ENCODE measurements around the gene RASSF3. TPM values are rescaled to one million over a fixed set of nuclear protein-coding genes. Genes with fewer than 3 reads are reported as not detected.

The RASSF3 gene
- total RNA-seq (2014; rRNA removed; shearing (Covaris generic)) (13.8 and 16.3 TPM in 2 replicates), total RNA-seq (2022) (49.9 and 50.8 TPM in 2 replicates), Bru-seq, nascent RNA (percentile 74 among the genes with signal in this experiment), BruChase-seq, experiment 1, labeled RNA remaining after a 6-hour chase (percentile 83 among the genes with signal in this experiment), BruChase-seq, experiment 2, labeled RNA remaining after a 2-hour chase (percentile 79 among the genes with signal in this experiment)
- long read RNA-seq, partial matches to known transcripts, result 0 of 2 reads
- long read RNA-seq, other reads (novel, unspliced or antisense), result 1 of 2 reads

GRCh38 chr12:64610079-64610659 is at the start of gene RASSF3:
Gene RASSF3, plus strand, starts transcription at chr12:64610495. Its CDS starts 138 bp downstream, at chr12:64610633.
- H3K4me1 ChIP-seq (ENCODE audit: insufficient read depth, low read length, poor library complexity, severe bottlenecking), result peaks cover 39% of the 10 kb centered on the region
- peaks cover 18% of the 10 kb centered on the region; the same call in 1 of the 2 replicates for H4K20me1 ChIP-seq (ENCODE audit: insufficient read depth, low read length)
- ChIA-PET POLR2A (interaction anchor here (0.8 to 2.9 kb wide), 16 partner anchors 9 to 146 kb away, joined by 3 to 19 read pairs (median 5); no protein-coding TSS in a partner anchor), CTCF (ENCODE audit: unreplicated experiment) (interaction anchor here (1.3 kb wide), 1 partner anchor 17 kb away, joined by 3 read pairs; no protein-coding TSS in a partner anchor)
- BruUV-seq (replicated peaks), result no TSS peak
- H3K27ac ChIP-seq (ENCODE audit: low read depth, low read length, poor library complexity, severe bottlenecking), result peak within 1 kb of the TSS; percentile 81
- no peaks in the 10 kb centered on the region for H3K9me2 ChIP-seq (ENCODE audit: insufficient read depth, low read length)
- intact Hi-C loops (cut with micrococcal nuclease; ENCODE audit: unreplicated experiment), result loop anchor here (2.0 kb wide), 3 partner anchors 89 to 205 kb away; partner anchors contain the start of genes GNS and XPOT
- H3K79me2 ChIP-seq (ENCODE audit: insufficient read depth, low read depth, low read length), result peaks cover 50% of the 10 kb centered on the region
- peak within 1 kb of the TSS; percentile 93 for H3K4me3 ChIP-seq (ENCODE audit: low read depth, low read length, poor library complexity, severe bottlenecking)
- peak; percentile 91 for DNase-seq (ENCODE audit: low spot score)
- peak within 1 kb of the TSS; percentile 92 for H3K4me2 ChIP-seq (ENCODE audit: low read length)
- TF ChIP-seq CTCF (conservative IDR thresholded peaks at IDR 0.05; ENCODE audit: low read length) (no peak), EZH2phosphoT487 (IDR thresholded peaks at IDR 0.05; ENCODE audit: borderline replicate concordance, low read depth, low read length) (no peak)
- H2AFZ ChIP-seq (ENCODE audit: low read length), result peak within 1 kb of the TSS; percentile 79
- H3K9me3 ChIP-seq (ENCODE audit: low read length), result no peaks in the 10 kb centered on the region
- peaks cover 21% of the 10 kb centered on the region for H3K36me3 ChIP-seq (ENCODE audit: insufficient read depth, low read length)

- no peak overlapping the region for H3K4me3 ChIP-seq (ENCODE audit: low read depth, low read length, poor library complexity, severe bottlenecking)
- no peaks in the 10 kb centered on the region for H4K20me1 ChIP-seq (ENCODE audit: insufficient read depth, low read length)
- CTCF ChIA-PET (ENCODE audit: unreplicated experiment), result no interaction called here
- TF ChIP-seq CTCF (conservative IDR thresholded peaks at IDR 0.05; ENCODE audit: low read length) (no peak), EZH2phosphoT487 (IDR thresholded peaks at IDR 0.05; ENCODE audit: borderline replicate concordance, low read depth, low read length) (no peak)
- H3K36me3 ChIP-seq (ENCODE audit: insufficient read depth, low read length), result no peaks in the 10 kb centered on the region
- H3K79me2 ChIP-seq (ENCODE audit: insufficient read depth, low read depth, low read length), result no peaks in the 10 kb centered on the region
- H3K9me2 ChIP-seq (ENCODE audit: insufficient read depth, low read length), result no peaks in the 10 kb centered on the region
- POLR2A ChIA-PET, result interaction anchor here (0.6 to 1.6 kb wide), 6 partner anchors 10 to 169 kb away, joined by 3 to 5 read pairs (median 3); no protein-coding TSS in a partner anchor
- no peak overlapping the region for H2AFZ ChIP-seq (ENCODE audit: low read length)
- no peaks in the 10 kb centered on the region for H3K4me1 ChIP-seq (ENCODE audit: insufficient read depth, low read length, poor library complexity, severe bottlenecking)
- H3K9me3 ChIP-seq (ENCODE audit: low read length), result no peaks in the 10 kb centered on the region
- no peak overlapping the region for H3K27ac ChIP-seq (ENCODE audit: low read depth, low read length, poor library complexity, severe bottlenecking)
- intact Hi-C loops (cut with micrococcal nuclease; ENCODE audit: unreplicated experiment), result no loop called here
- no peak overlapping the region for H3K4me2 ChIP-seq (ENCODE audit: low read length)
- no TSS peak for BruUV-seq (replicated peaks)
- no peak for DNase-seq (ENCODE audit: low spot score)
Measured at GRCh38 chr12:64561302-64562136, 48.8 kb upstream of the RASSF3 start.

All from OCI-LY7 (cell line).